GM12891 (cell line): ENCODE measurements around the gene ZNF468. TPM values are rescaled to one million over a fixed set of nuclear protein-coding genes. Genes with fewer than 3 reads are reported as not detected.
A peak's percentile ranks its signal among the peaks of the same experiment; 100 is the strongest.
"Not testable (repeated sequence)": the region's sequence is repeated elsewhere in the genome, so short reads cannot be mapped to it uniquely, and the experiment has no call there.

Experiments used
- DNase-seq: peaks from one replicate; pipeline ENCODE4 v3.0.0; 2011; ENCODE audit warnings: low spot score; ENCODE audit not compliant: insufficient read length
- FAIRE-seq: peaks from 2 replicates; lab custom pipeline; 2011; peaks lifted over from hg19 to GRCh38; lab: Jason Lieb, UNC
- PAX5 ChIP-seq: IDR thresholded peaks from 2 replicates; pipeline ENCODE4 v1.6.1; 2011; ENCODE audit warnings: low read length, moderate library complexity, mild to moderate bottlenecking; ENCODE audit not compliant: insufficient read depth, severe bottlenecking
- POLR2A ChIP-seq: IDR thresholded peaks from 2 replicates; pipeline ENCODE4 v1.6.1; 2011; ENCODE audit warnings: low read depth, low read length, control low read depth
- POLR2AphosphoS5 ChIP-seq: IDR thresholded peaks from 2 replicates; pipeline ENCODE4 v1.6.1; 2011; ENCODE audit warnings: low read depth, low read length, control low read depth
- POU2F2 ChIP-seq: IDR thresholded peaks from 2 replicates; pipeline ENCODE4 v1.6.1; 2011; ENCODE audit warnings: low read depth, mild to moderate bottlenecking, control low read depth, low read length, moderate library complexity
- SPI1 ChIP-seq: IDR thresholded peaks from 2 replicates; pipeline ENCODE4 v1.6.1; 2011; ENCODE audit warnings: low read depth, low read length, control low read depth
- TAF1 ChIP-seq: IDR thresholded peaks from 2 replicates; pipeline ENCODE4 v1.6.1; 2011; ENCODE audit warnings: low read depth, low read length, control low read depth
- polyA plus RNA-seq: library from polyadenylated mRNA; unstranded; fragments of >200 nt; gene quantifications from one replicate; pipeline ENCODE4 v1.2.1, GENCODE V29; 2012; ENCODE audit warnings: low read depth, missing spikeins, inconsistent platforms; ENCODE audit not compliant: missing spikeins

Gene ZNF468
- 4.7 TPM for polyA plus RNA-seq

DNA sequence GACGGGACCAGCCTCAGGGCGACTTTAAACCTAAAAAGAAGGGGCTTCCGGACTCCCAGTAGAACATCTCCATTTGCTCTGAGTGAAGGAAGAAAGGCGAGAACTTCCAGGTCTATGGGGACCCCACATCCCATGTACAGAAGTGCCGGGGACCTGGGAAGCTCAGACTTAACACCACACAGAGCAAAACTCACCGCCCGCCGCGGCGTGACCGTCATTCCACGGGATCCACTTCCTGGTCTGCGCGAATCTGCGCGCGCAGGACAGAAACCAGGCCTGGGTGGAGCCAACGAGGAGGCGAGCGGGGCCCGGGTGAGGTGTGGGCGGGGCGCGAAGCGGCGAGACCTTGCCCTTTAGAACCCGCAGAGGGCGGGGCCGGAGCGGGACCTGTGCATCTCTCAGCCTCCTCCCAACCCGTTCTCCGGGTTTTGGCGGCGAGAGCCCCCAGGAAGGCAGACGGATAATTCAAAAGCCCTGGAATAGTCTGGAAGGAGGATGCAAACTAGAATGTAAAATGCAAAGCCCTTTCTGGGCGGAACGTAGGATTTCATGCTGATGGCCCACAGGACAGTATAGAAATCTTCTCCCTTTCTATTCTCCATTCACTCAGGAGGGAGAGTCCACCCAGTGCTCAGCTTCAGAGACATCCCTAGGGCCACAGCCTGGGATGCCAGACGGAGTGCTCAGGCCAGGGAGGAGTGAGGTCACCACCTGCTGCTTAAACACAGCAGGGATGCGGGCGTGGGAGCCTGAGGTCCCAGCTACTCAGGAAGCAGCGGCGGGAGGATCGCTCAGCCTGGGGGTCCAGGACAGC lies at the start of gene ZNF468:
Gene ZNF468, minus strand, starts transcription at position 242 of the 814 bp plus-strand sequence. CDS start 3,347 bp downstream, outside the sequence.
- TF ChIP-seq POLR2A (peak; percentile 84), POLR2AphosphoS5 (peak; percentile 81), TAF1 (peak; percentile 54; the same call in 1 of the 2 replicates)
- FAIRE-seq (peak; percentile 100), DNase-seq (peak; percentile 46)

DNA sequence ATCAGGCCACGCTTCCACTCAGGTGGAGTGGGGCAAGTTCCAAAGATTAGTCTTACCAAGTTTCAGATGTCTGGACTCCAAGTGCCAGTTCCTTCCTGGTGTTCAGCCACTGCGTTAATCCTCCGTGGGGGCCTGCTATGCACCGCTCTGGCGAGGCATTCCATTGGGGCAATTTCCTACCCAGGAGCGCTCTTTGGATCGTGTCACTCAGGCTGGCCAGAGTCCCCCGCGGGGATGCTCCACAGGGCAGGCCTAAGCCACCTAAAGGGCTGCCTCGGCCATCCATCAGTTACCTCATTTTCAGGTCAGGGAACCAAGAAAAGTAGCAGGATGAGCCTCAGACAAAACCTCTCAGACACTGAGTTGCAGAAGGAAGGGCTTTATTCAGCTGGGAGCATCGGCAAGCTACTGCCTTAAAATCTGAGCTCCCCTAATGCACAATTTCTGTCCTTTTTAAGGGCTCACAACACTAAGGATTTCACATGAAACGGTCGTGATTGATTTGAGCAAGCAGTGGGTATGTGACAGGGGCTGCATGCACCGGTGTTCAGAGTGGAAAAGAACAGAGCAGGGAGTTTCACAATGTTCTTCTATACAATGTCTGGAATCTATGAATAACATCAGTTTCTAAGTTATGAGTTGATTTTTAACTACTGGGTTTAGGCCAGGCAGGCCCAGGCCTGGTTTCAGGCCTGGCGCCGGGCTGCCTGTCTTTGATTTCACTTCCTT lies 46.8 kb upstream of the ZNF468 start:
- not testable (repeated sequence) for FAIRE-seq, DNase-seq

- DNase-seq (no peak), FAIRE-seq (no peak)
- TF ChIP-seq POLR2AphosphoS5 = no peak
- no peak for TF ChIP-seq POLR2A
- no peak for TF ChIP-seq TAF1
- no peak for TF ChIP-seq SPI1
- no peak for TF ChIP-seq POU2F2
- no peak for TF ChIP-seq PAX5
Measured at GRCh38 chr19:52901842-52902241, 44.4 kb upstream of the ZNF468 start.

DNA sequence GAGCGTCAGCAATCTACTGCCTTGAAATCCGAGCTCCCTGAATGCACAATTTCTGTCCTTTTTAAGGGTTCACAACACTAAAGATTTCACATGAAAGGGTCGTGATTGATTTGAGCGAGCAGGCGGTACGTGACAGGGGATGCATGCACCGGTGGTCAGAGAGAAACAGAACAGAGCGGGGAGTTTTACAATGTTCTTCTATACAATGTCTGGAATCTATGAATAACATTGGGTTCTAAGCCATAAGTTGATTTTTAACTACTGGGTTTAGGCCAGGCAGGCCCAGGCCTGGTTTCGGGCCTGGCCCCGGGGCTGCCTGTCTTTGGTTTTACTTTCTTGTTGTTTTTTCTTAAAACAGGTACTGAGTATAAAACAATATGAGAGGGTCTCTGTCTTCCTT lies 41.2 kb upstream of the ZNF468 start:
- DNase-seq, FAIRE-seq: not testable (repeated sequence)

GRCh38 chr19:52898101-52898500 lies 40.7 kb upstream of the ZNF468 start:
- no peak for DNase-seq
- TF ChIP-seq PAX5 (no peak), POU2F2 (no peak), TAF1 (no peak), POLR2AphosphoS5 (no peak), SPI1 (no peak), POLR2A (no peak)
- no peak for FAIRE-seq

DNA sequence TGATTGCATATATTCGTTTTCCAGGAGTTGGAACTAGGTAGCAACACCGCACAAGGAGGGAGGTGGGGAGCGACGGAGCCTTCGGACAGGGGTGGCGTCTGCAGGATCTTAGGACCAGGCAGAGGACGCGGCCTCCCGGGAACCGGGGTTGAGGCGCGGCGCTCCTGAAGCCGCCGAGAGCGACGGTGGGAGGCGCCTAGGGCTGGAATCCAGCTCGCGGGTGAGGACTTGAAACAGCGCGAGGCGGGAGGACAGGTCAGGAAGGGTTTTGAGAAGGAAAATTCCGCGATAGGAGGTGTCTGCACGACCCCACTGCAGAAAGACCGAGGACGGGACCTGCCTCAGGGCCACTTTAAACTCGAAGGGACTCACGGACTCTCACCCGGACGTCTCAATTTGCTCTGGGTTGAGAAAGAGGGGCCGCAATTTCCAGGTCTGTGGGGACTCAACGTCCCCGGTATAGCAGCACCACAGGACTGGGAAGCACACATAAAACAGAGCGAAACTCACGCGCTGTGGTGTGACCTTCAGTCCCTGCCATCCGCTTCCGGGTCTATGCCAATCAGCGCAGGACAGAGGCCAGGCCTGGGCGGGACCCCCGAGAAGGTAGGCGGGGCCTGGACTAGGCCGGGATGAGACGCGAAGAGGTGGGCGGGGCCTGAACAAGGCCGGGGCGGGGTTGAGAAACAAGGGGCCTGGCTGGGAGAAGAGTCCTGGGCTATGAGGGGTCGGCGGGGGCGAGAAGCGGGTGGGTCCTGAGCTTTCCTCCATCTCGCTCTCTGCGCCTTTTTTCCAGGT lies 39.9 kb upstream of the ZNF468 start, which contains the start of gene ZNF320:
Gene ZNF320, minus strand, starts transcription at position 498 of the 798 bp plus-strand sequence. CDS start 7,380 bp downstream, outside the sequence.
- FAIRE-seq (peak; percentile 97), DNase-seq (peak; percentile 92)
- TF ChIP-seq PAX5 = no peak
- TF ChIP-seq POU2F2 = no peak
- TF ChIP-seq POLR2AphosphoS5 = peak; percentile 76
- TF ChIP-seq TAF1 = no peak; the same call in 1 of the 2 replicates
- no peak for TF ChIP-seq SPI1
- peak; percentile 88 for TF ChIP-seq POLR2A

DNA sequence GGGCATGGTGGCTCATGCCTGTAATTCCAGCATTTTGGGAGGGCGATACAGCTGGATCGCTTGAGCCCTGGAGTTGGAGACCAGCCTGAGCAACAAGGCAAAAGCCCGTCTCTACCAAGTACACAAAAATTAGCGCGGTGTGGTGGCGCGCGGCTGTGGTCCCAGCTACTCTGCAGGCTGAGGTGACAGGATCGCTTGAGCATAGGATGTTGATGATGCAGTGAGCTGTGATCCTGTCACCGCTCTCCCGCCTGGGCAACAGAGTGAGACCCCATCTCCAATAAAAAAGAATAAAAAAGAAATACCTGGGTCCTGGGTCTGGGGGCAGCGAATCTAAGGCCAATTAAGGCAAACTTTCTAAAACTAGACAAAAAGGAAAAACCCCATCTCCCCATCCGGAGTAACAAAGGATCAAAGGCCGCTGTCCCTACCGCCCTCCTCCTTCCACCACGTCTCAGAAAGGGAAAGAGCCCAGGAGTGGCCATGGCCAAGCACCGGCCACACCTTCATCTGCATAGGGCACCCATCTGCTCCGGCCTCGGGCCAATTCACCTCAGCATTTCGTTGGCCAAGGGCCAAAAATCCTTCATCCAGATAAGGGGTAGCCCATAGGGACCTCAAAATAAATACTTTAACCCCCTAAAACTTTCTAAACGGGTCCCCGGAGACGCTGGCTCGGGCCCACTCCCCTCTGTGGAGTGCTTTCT lies 39.2 kb upstream of the ZNF468 start:
- peak; percentile 3 for DNase-seq
- FAIRE-seq = no peak
- TF ChIP-seq TAF1 (no peak), POU2F2 (no peak), POLR2A (no peak), SPI1 (no peak), POLR2AphosphoS5 (no peak), PAX5 (no peak)

DNA sequence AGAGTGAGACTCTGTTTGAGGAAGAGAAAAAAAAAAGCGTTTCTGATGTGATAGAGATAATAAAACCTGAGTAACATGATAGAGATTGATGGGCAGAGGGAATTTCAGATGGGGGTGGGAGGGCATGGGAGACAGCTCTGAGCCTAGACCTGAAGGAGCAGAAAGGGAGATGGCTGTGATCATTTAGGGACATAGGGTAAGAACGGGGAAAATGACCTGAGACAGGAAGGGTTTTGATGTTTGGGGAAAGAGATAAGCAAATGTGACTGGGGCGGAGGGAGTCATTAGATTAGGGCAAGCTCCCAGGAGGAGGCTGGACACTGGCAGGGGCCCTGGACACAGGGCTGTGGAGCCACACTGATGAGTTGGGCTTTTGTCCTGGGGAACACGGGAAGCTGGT lies 33.9 kb upstream of the ZNF468 start:
- DNase-seq = no peak
- TF ChIP-seq TAF1 (no peak), POLR2AphosphoS5 (no peak), SPI1 (no peak), PAX5 (no peak), POU2F2 (no peak), POLR2A (no peak)
- FAIRE-seq = no peak

DNA sequence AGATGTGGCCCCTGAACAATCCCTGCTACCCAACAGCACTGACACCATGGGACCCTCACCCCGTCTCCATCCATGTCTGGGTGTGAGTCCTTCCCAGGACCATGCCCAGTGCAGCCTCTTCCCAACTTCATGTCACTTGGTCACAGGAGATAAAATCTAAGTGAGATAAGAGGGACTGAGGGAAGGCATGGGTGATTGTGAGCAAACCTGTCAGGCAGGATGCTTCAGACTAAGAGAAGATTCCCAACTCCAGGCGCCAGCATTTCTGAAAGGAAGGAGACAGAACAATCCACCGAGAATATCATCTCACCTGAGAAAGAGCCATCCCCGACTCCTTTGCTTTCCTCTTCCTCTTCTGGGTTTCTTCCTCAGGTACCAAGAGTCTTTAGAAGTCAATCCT lies 32.5 kb upstream of the ZNF468 start:
- no peak for FAIRE-seq
- no peak for DNase-seq
- no peak for TF ChIP-seq TAF1
- TF ChIP-seq POLR2A = no peak
- no peak for TF ChIP-seq PAX5
- no peak for TF ChIP-seq SPI1
- no peak for TF ChIP-seq POU2F2
- TF ChIP-seq POLR2AphosphoS5 = no peak
